ENCODE results near the gene TMEM151A. TPM values are rescaled to one million over a fixed set of nuclear protein-coding genes. Genes with fewer than 3 reads are reported as not detected.

TMEM151A gene
- total and polyA plus RNA-seq, 8 donors, result 0.46 to 19.6 (median 2.8) TPM; not detected in 2

DNA sequence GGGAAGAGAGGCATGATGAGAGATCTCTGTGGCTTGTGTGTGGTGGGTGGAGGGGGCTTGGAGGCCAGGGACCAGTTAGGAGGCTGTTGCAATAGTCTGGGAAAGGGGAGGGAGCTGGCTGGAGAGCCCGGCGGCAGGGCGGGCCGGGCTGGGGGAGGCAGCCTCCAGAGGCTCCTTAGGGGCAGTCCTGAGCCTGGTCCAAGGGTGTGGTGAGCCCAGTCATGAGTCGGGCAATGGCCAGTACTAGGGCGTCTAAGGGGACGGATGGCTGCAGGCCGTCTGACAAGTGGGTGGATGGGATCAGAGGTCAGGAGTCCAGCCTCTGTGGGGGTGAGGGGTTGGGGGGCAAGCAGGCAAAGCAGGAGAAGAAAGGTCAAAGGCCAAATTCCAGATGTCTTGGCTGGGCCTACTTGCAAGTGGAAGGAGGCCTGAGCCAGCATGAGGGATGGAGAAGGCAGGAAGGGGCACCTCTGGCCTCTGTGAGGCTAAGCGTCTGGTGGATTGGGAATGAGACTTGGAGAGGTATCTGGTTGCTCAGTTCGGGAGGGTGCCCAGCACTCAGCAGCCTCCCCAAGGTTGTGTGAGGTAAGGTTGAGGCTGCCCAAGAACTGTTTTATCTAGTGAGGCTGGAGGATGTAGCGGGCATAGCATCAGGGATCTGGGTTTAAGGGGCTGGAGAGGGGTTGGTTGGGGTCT, 31.2 kb downstream of the TMEM151A start:
- DNase-seq, result peak in 1 of 2 donors; percentile 51
- Histone ChIP-seq H3K36me3 (no peaks in the 10 kb centered on the region), H3K4me1 (peaks cover 26 to 36% (median 31%) of the 10 kb centered on the region in 4 donors), H3K9me3 (no peaks in the 10 kb centered on the region), H3K27me3 (no peaks in the 10 kb centered on the region), H3K27ac (no peak overlapping the region), H3K4me3 (no peak overlapping the region)
- TF ChIP-seq CTCF (IDR thresholded peaks at IDR 0.05), result no peak
- TF ChIP-seq POLR2A (IDR thresholded peaks at IDR 0.05), result no peak
- TF ChIP-seq EP300 (IDR thresholded peaks at IDR 0.05), result no peak
- no peak for TF ChIP-seq POLR2AphosphoS5 (IDR thresholded peaks at IDR 0.05)
- WGBS, 5 donors, result 82 to 90% (median 87%) methylated on average over 10 to 11 of the region's 11 CpGs
- intact Hi-C loops (cut with DNase I; ENCODE audit: low total_unique reads), result no loop called here

- no peak for TF ChIP-seq POLR2AphosphoS5 (IDR thresholded peaks at IDR 0.05)
- TF ChIP-seq CTCF (IDR thresholded peaks at IDR 0.05), result no peak
- no peak for TF ChIP-seq EP300 (IDR thresholded peaks at IDR 0.05)
- no peak for TF ChIP-seq POLR2A (IDR thresholded peaks at IDR 0.05)
- Histone ChIP-seq H3K27me3 (no peaks in the 10 kb centered on the region), H3K27ac (no peak overlapping the region), H3K4me3 (no peak overlapping the region), H3K36me3 (no peaks in the 10 kb centered on the region), H3K4me1 (peaks cover 26 to 36% (median 31%) of the 10 kb centered on the region in 4 donors), H3K9me3 (no peaks in the 10 kb centered on the region)
- intact Hi-C loops (cut with DNase I; ENCODE audit: low total_unique reads), result no loop called here
- 96 to 100% (median 98%) methylated on average over 1 of the region's 1 CpG for WGBS, 5 donors
- DNase-seq, result no peak
Measured at GRCh38 chr11:66323684-66324083, 32.0 kb downstream of the TMEM151A start.

- peak in 1 of 2 donors; percentile 36 for DNase-seq
- Histone ChIP-seq H3K27me3 (no peaks in the 10 kb centered on the region), H3K9me3 (no peaks in the 10 kb centered on the region), H3K27ac (peak overlapping the region in 1 of 5 donors; percentile 14), H3K4me1 (peaks cover 26 to 36% (median 31%) of the 10 kb centered on the region in 4 donors), H3K36me3 (no peaks in the 10 kb centered on the region), H3K4me3 (no peak overlapping the region)
- no peak for TF ChIP-seq CTCF (IDR thresholded peaks at IDR 0.05)
- TF ChIP-seq POLR2A (IDR thresholded peaks at IDR 0.05), result no peak
- TF ChIP-seq EP300 (IDR thresholded peaks at IDR 0.05), result no peak
- no peak for TF ChIP-seq POLR2AphosphoS5 (IDR thresholded peaks at IDR 0.05)
- WGBS, 5 donors, result 64 to 79% (median 68%) methylated on average over 5 to 10 of the region's 10 CpGs
- intact Hi-C loops (cut with DNase I; ENCODE audit: low total_unique reads), result no loop called here
Measured at GRCh38 chr11:66324664-66325063, 33.0 kb downstream of the TMEM151A start.

GRCh38 chr11:66325263-66325671, 33.6 kb downstream of the TMEM151A start:
- Histone ChIP-seq H3K9me3 (no peaks in the 10 kb centered on the region), H3K4me3 (no peak overlapping the region), H3K4me1 (peaks cover 26 to 36% (median 31%) of the 10 kb centered on the region in 4 donors), H3K36me3 (no peaks in the 10 kb centered on the region), H3K27ac (peak overlapping the region in 2 of 5 donors; percentile 73), H3K27me3 (no peaks in the 10 kb centered on the region)
- 78 to 90% (median 82%) methylated on average over 7 to 8 of the region's 8 CpGs for WGBS, 5 donors
- DNase-seq, result peak in 1 of 2 donors; percentile 32
- intact Hi-C loops (cut with DNase I; ENCODE audit: low total_unique reads), result no loop called here
- TF ChIP-seq POLR2A (IDR thresholded peaks at IDR 0.05) (no peak), POLR2AphosphoS5 (IDR thresholded peaks at IDR 0.05) (no peak), CTCF (IDR thresholded peaks at IDR 0.05) (no peak), EP300 (IDR thresholded peaks at IDR 0.05) (no peak)
